HCT116 (cell line): ENCODE results near the gene SLC9A9. TPM values are rescaled to one million over a fixed set of nuclear protein-coding genes. Genes with fewer than 3 reads are reported as not detected.

Experiments
- ATAC-seq: fragments of 200-7000 bp; cut with Tn5 transposase; 2 replicates; pipeline ENCODE4 v1.9.1; 2020; ENCODE audit warnings: mild to moderate bottlenecking, moderate library complexity
- BruUV-seq: library from RNA; stranded (reverse); fragments of 400-500 nt; replicated peaks from 2 replicates; lab custom pipeline; 2021; lab: Mats Ljungman, UMichigan
- CTCF ChIA-PET: fragments of 300-600 bp; sonication (Branson Sonifier 250); formaldehyde crosslinking; loops from one replicate; lab custom pipeline; 2021; ENCODE audit warnings: antibody characterized with exemption; lab: Charles Lee
- POLR2A ChIA-PET: fragments of 300-600, 350-600 bp; sonication (Branson Sonifier 250); formaldehyde crosslinking; loops from one replicate; lab custom pipeline; 2021; ENCODE audit warnings: antibody characterized with exemption; lab: Charles Lee
- RAD21 ChIA-PET, 2 experiments: fragments of 300-600 bp; sonication (Branson Sonifier 250); formaldehyde crosslinking; loops; one replicate each; lab custom pipeline; 2023; ENCODE audit warnings: low total read pairs in 2 of 2; ENCODE audit not compliant: uncharacterized antibody in 2 of 2, unreplicated experiment in 2 of 2, low non-redundant PET in 1 of 2; lab: Charles Lee
- DNase-seq: peaks from one replicate; pipeline ENCODE4 v3.0.0-alpha.2; 2010; ENCODE audit warnings: low read depth, low spot score
- H2AFZ ChIP-seq: fragments of 200-600 bp; shearing (Covaris generic), sonication (generic); 2 replicates; pipeline ENCODE4 v1.6.1; 2017; ENCODE audit warnings: low read depth, mixed run types, mixed read lengths, antibody characterized with exemption, low read length; ENCODE audit not compliant: poor library complexity, severe bottlenecking
- H3K27ac ChIP-seq: 2 replicates; pipeline ENCODE4 v1.5.1; 2012; ENCODE audit warnings: low read depth, low read length
- H3K27me3 ChIP-seq: fragments of 200-600 bp; sonication (generic); 2 replicates; pipeline ENCODE4 v1.6.1; 2016; ENCODE audit warnings: mixed run types, low read length, mixed read lengths; ENCODE audit not compliant: insufficient read depth
- H3K36me3 ChIP-seq, 2 experiments: fragments of 200-500 bp in 1 of 2; fragments of 200-600 bp in 1 of 2; sonication (Bioruptor generic) in 1 of 2; sonication (generic) in 1 of 2; 2 replicates each; pipeline versions ENCODE4 v1.5.1 to v1.6.1; 2014 to 2016; ENCODE audit warnings: low read length in 2 of 2, inconsistent platforms in 1 of 2, mixed read lengths in 1 of 2, mixed run types in 1 of 2; ENCODE audit not compliant: insufficient read depth in 2 of 2, control insufficient read depth in 1 of 2
- H3K4me1 ChIP-seq, 2 experiments: fragments of 200-600 bp in 1 of 2; sonication (generic) in 1 of 2; 2 replicates each; pipeline versions ENCODE4 v1.5.1 to v1.6.1; 2012 to 2017; ENCODE audit warnings: low read length in 2 of 2, inconsistent platforms in 1 of 2, mild to moderate bottlenecking in 1 of 2, mixed read lengths in 1 of 2, mixed run types in 1 of 2, moderate library complexity in 1 of 2; ENCODE audit not compliant: insufficient read depth in 2 of 2, control insufficient read depth in 1 of 2
- H3K4me2 ChIP-seq: fragments of 200-600 bp; sonication (generic); 2 replicates; pipeline ENCODE4 v1.6.1; 2017; ENCODE audit warnings: mixed run types, low read length, mixed read lengths
- H3K4me3 ChIP-seq, 2 experiments: fragments of 200-600 bp in 1 of 2; sonication (generic) in 1 of 2; replicated peaks in 1 of 2; 2 replicates each; pipeline ENCODE4 v1.5.1; 2011 to 2016; ENCODE audit warnings: low read length in 2 of 2, control low read depth in 1 of 2, low read depth in 1 of 2, mild to moderate bottlenecking in 1 of 2, mixed read lengths in 1 of 2, mixed run types in 1 of 2
- H3K79me2 ChIP-seq: fragments of 200-600 bp; sonication (generic); 2 replicates; pipeline ENCODE4 v1.6.1; 2017; ENCODE audit warnings: mild to moderate bottlenecking, mixed run types, low read length, moderate library complexity, mixed read lengths; ENCODE audit not compliant: insufficient read depth
- H3K9ac ChIP-seq: fragments of 200-600 bp; sonication (generic); 2 replicates; pipeline ENCODE4 v1.6.1; 2016; ENCODE audit warnings: low read length, mixed read lengths
- H3K9me2 ChIP-seq: fragments of 200-600 bp; sonication (generic), shearing (Covaris generic); 2 replicates; pipeline ENCODE4 v1.6.1; 2017; ENCODE audit warnings: mixed run types, mild to moderate bottlenecking, moderate library complexity; ENCODE audit not compliant: insufficient read depth
- H3K9me3 ChIP-seq, 2 experiments: fragments of 200-500 bp in 1 of 2; fragments of 200-600 bp in 1 of 2; sonication (Bioruptor generic) in 1 of 2; sonication (generic) in 1 of 2; 2 replicates each; pipeline ENCODE4 v1.6.1; 2014 to 2017; ENCODE audit warnings: low read length in 2 of 2, mixed read lengths in 2 of 2, inconsistent platforms in 1 of 2, low read depth in 1 of 2, mild to moderate bottlenecking in 1 of 2, mixed run types in 1 of 2, moderate library complexity in 1 of 2; ENCODE audit not compliant: control insufficient read depth in 1 of 2, insufficient read depth in 1 of 2
- H4K20me1 ChIP-seq: fragments of 200-600 bp; sonication (generic), shearing (Covaris generic); 2 replicates; pipeline ENCODE4 v1.6.1; 2017; ENCODE audit warnings: mixed run types, mild to moderate bottlenecking, moderate library complexity; ENCODE audit not compliant: insufficient read depth
- ATF3 ChIP-seq: IDR thresholded peaks from 2 replicates; pipeline ENCODE4 v1.6.1; 2012
- CBX3 ChIP-seq: IDR thresholded peaks from 2 replicates; pipeline ENCODE4 v1.6.1; 2012; ENCODE audit warnings: low read depth
- ELF1 ChIP-seq: IDR thresholded peaks from 2 replicates; pipeline ENCODE4 v1.6.1; 2012; ENCODE audit warnings: low read depth, borderline replicate concordance
- EZH2 ChIP-seq: fragments of 200-600 bp; sonication (generic); IDR thresholded peaks from 2 replicates; pipeline ENCODE4 v1.6.1; 2017; ENCODE audit warnings: antibody characterized with exemption, mixed run types
- EZH2phosphoT487 ChIP-seq: fragments of 200-600 bp; IDR thresholded peaks from 2 replicates; pipeline ENCODE4 v1.6.1; 2018; ENCODE audit warnings: antibody characterized with exemption, borderline replicate concordance
- FOSL1 ChIP-seq: IDR thresholded peaks from 2 replicates; pipeline ENCODE4 v1.6.1; 2012; ENCODE audit warnings: low read depth
- MAX ChIP-seq: IDR thresholded peaks from 2 replicates; pipeline ENCODE4 v1.6.1; 2012
- POLR2A ChIP-seq: IDR thresholded peaks from 2 replicates; pipeline ENCODE4 v1.7.0; 2011; ENCODE audit warnings: borderline replicate concordance; ENCODE audit not compliant: insufficient read depth, insufficient read length; ENCODE audit errors: extremely low read depth
- RAD21 ChIP-seq: IDR thresholded peaks from 2 replicates; pipeline ENCODE4 v1.6.1; 2012; ENCODE audit warnings: low read depth, mild to moderate bottlenecking
- SIN3A ChIP-seq: IDR thresholded peaks from 2 replicates; pipeline ENCODE4 v1.6.1; 2012; ENCODE audit warnings: low read depth
- SP1 ChIP-seq: IDR thresholded peaks from 2 replicates; pipeline ENCODE4 v1.6.1; 2012; ENCODE audit warnings: low read depth
- TCF7L2 ChIP-seq: IDR thresholded peaks from 2 replicates; pipeline ENCODE4 v1.7.0; 2011; ENCODE audit warnings: borderline replicate concordance, inconsistent platforms; ENCODE audit not compliant: insufficient read depth, insufficient read length; ENCODE audit errors: extremely low read depth
- YY1 ChIP-seq: IDR thresholded peaks from 2 replicates; pipeline ENCODE4 v1.6.1; 2011; ENCODE audit warnings: low read length, low read depth, moderate library complexity, mild to moderate bottlenecking; ENCODE audit not compliant: insufficient replicate concordance; ENCODE audit errors: extremely low read depth
- ZFX ChIP-seq: fragments of 450-650 bp; IDR thresholded peaks from 2 replicates; pipeline ENCODE4 v1.6.1; 2017
- ZNF274 ChIP-seq: fragments of 200-500 bp; sonication (Bioruptor generic); IDR thresholded peaks from 2 replicates; pipeline ENCODE4 v1.6.1; 2014; ENCODE audit warnings: mild to moderate bottlenecking, low read depth, low read length, inconsistent platforms
- intact Hi-C: fragments of 100-400 bp; cut with micrococcal nuclease; formaldehyde crosslinking; loops from 2 replicates; pipeline ENCODE4 v1.10.0; 2022
- total RNA-seq: library from RNA; stranded (reverse); gene quantifications from one replicate; pipeline ENCODE4 v1.2.1, GENCODE V29; 2021; ENCODE audit not compliant: unreplicated experiment

The SLC9A9 gene
- total RNA-seq, 1 experiment from 2014 or later: 0.20 TPM

GRCh38 chr3:143676747-143677146, 171.5 kb downstream of the SLC9A9 start:
- Histone ChIP-seq H3K27ac (no peak overlapping the region), H3K27me3 (no peaks in the 10 kb centered on the region; the same call in 1 of the 2 replicates), H2AFZ (no peak overlapping the region), H3K9ac (no peak overlapping the region), H3K4me1 (peaks cover 0 to 2% of the 10 kb centered on the region in 2 experiments; a peak in 1 of 4 replicates), H3K9me2 (no peaks in the 10 kb centered on the region), H3K4me3 (no peak overlapping the region), H3K4me2 (no peak overlapping the region), H3K79me2 (no peaks in the 10 kb centered on the region), H3K36me3 (no peaks in the 10 kb centered on the region), H4K20me1 (no peaks in the 10 kb centered on the region), H3K9me3 (no peaks in the 10 kb centered on the region)
- DNase-seq: no peak
- intact Hi-C loops: no loop called here
- no peak for ATAC-seq
- CTCF ChIA-PET: no interaction called here
- TF ChIP-seq CBX3 (no peak), RAD21 (no peak), YY1 (no peak), TCF7L2 (no peak), SP1 (no peak), ZFX (no peak), ELF1 (no peak), FOSL1 (no peak), ZNF274 (no peak), SIN3A (no peak), MAX (no peak), EZH2 (no peak), EZH2phosphoT487 (no peak)
- POLR2A ChIA-PET: no interaction called here
- no TSS peak for BruUV-seq
- RAD21 ChIA-PET: no interaction called here

- no peaks in the 10 kb centered on the region for H3K79me2 ChIP-seq
- BruUV-seq: no TSS peak
- H3K4me3 ChIP-seq: no peak overlapping the region
- H3K4me1 ChIP-seq: peaks cover 0 to 2% of the 10 kb centered on the region in 2 experiments; a peak in 1 of 4 replicates
- no peaks in the 10 kb centered on the region for H3K9me3 ChIP-seq
- intact Hi-C loops: no loop called here
- no peaks in the 10 kb centered on the region; the same call in 1 of the 2 replicates for H3K27me3 ChIP-seq
- CTCF ChIA-PET: no interaction called here
- no peak overlapping the region for H3K9ac ChIP-seq
- H3K9me2 ChIP-seq: no peaks in the 10 kb centered on the region
- TF ChIP-seq ATF3: no peak
- TF ChIP-seq ELF1: no peak
- TF ChIP-seq CBX3: no peak
- no peak for TF ChIP-seq POLR2A
- TF ChIP-seq, all 23 proteins: peak for 0
- Histone ChIP-seq H2AFZ (no peak overlapping the region), H3K27ac (no peak overlapping the region), H4K20me1 (no peaks in the 10 kb centered on the region), H3K36me3 (no peaks in the 10 kb centered on the region), H3K4me2 (no peak overlapping the region)
- DNase-seq: no peak
- ATAC-seq: no peak
- POLR2A ChIA-PET: no interaction called here
- RAD21 ChIA-PET: no interaction called here
Measured at GRCh38 chr3:143676021-143676420, 172.2 kb downstream of the SLC9A9 start.
